SK-N-SH (cell line): Measurements from ENCODE around the gene SFI1. TPM values are rescaled to one million over a fixed set of nuclear protein-coding genes. Genes with fewer than 3 reads are reported as not detected.

ENCODE experiments used
- CTCF ChIA-PET: fragments of 300-600, 350-600 bp; formaldehyde crosslinking; extraction: SDS; loops from one replicate; lab custom pipeline; 2021; lab: Yijun Ruan, JAX
- POLR2A ChIA-PET: fragments of 350-600 bp; sonication (Branson Sonifier 250); formaldehyde crosslinking; extraction: SDS; loops from one replicate; lab custom pipeline; 2020; ENCODE audit warnings: antibody characterized with exemption, inconsistent platforms; lab: Yijun Ruan, JAX
- DNase-seq: peaks from one replicate; pipeline ENCODE4 v3.0.0; 2012
- H2AFZ ChIP-seq: fragments of 200-600 bp; sonication (generic); 2 replicates; pipeline ENCODE4 v1.8.1; 2016; ENCODE audit warnings: antibody characterized with exemption, mild to moderate bottlenecking, low read depth
- H3F3A ChIP-seq: fragments of 200-600 bp; sonication (generic); replicated peaks from 2 replicates; pipeline ENCODE3; 2016; ENCODE audit warnings: antibody characterized with exemption, mild to moderate bottlenecking; ENCODE audit not compliant: insufficient read depth
- H3K27ac ChIP-seq, 2 experiments: fragments of 200-500 bp in 1 of 2; fragments of 200-600 bp in 1 of 2; sonication (Bioruptor generic) in 1 of 2; sonication (generic), shearing (Covaris generic) in 1 of 2; 2 replicates each; pipeline versions ENCODE4 v1.5.1 to v1.6.1; 2014 to 2016; ENCODE audit warnings: low read depth in 2 of 2, inconsistent platforms in 1 of 2, low read length in 1 of 2, mild to moderate bottlenecking in 1 of 2, mixed read lengths in 1 of 2
- H3K27me3 ChIP-seq: fragments of 200-600 bp; sonication (generic), shearing (Covaris generic); 2 replicates; pipeline ENCODE4 v1.6.1; 2016; ENCODE audit warnings: mixed run types; ENCODE audit not compliant: insufficient read depth
- H3K36me3 ChIP-seq, 2 experiments: fragments of 200-500 bp in 1 of 2; fragments of 200-600 bp in 1 of 2; sonication (Bioruptor generic) in 1 of 2; sonication (generic) in 1 of 2; replicated peaks in 1 of 2; 2 replicates each; pipeline versions ENCODE3 to v1.5.1; 2014 to 2016; ENCODE audit warnings: low read length in 1 of 2, mild to moderate bottlenecking in 1 of 2; ENCODE audit not compliant: insufficient read depth in 2 of 2, control insufficient read depth in 1 of 2
- H3K4me1 ChIP-seq, 2 experiments: fragments of 200-500 bp in 1 of 2; fragments of 200-600 bp in 1 of 2; sonication (Bioruptor generic) in 1 of 2; sonication (generic), shearing (Covaris generic) in 1 of 2; 2 replicates each; pipeline versions ENCODE4 v1.5.1 to v1.6.1; 2014 to 2016; ENCODE audit warnings: low read depth in 1 of 2, low read length in 1 of 2, mixed run types in 1 of 2; ENCODE audit not compliant: insufficient read depth in 2 of 2, control insufficient read depth in 1 of 2
- H3K4me2 ChIP-seq: fragments of 200-600 bp; sonication (generic), shearing (Covaris generic); 2 replicates; pipeline ENCODE4 v1.6.1; 2017; ENCODE audit warnings: mixed run types
- H3K4me3 ChIP-seq, 2 experiments: fragments of 200-500 bp in 1 of 2; fragments of 200-600 bp in 1 of 2; sonication (Bioruptor generic) in 1 of 2; sonication (generic), shearing (Covaris generic) in 1 of 2; 2 replicates each; pipeline versions ENCODE4 v1.5.1 to v1.8.1; 2014 to 2016; ENCODE audit warnings: low read depth in 2 of 2, inconsistent platforms in 1 of 2, low read length in 1 of 2, mild to moderate bottlenecking in 1 of 2, mixed read lengths in 1 of 2, moderate library complexity in 1 of 2
- H3K79me2 ChIP-seq: fragments of 200-600 bp; sonication (generic); 2 replicates; pipeline ENCODE4 v1.8.1; 2017; ENCODE audit warnings: mild to moderate bottlenecking; ENCODE audit not compliant: insufficient read depth
- H3K9ac ChIP-seq: fragments of 200-600 bp; sonication (generic); 2 replicates; pipeline ENCODE4 v1.6.1; 2017; ENCODE audit warnings: mixed run types
- H3K9me2 ChIP-seq: fragments of 200-600 bp; sonication (generic); 2 replicates; pipeline ENCODE4 v1.6.1; 2017; ENCODE audit warnings: mixed run types
- H3K9me3 ChIP-seq: fragments of 200-600 bp; sonication (generic); 2 replicates; pipeline ENCODE4 v1.6.1; 2017; ENCODE audit warnings: mixed run types, mild to moderate bottlenecking, moderate library complexity
- H4K20me1 ChIP-seq: fragments of 200-600 bp; sonication (generic); 2 replicates; pipeline ENCODE4 v1.6.1; 2017; ENCODE audit warnings: mild to moderate bottlenecking, mixed run types; ENCODE audit not compliant: insufficient read depth
- ELF1 ChIP-seq: IDR thresholded peaks from 2 replicates; pipeline ENCODE4 v1.4.0; 2012
- EP300 ChIP-seq, 2 experiments: IDR thresholded peaks; 2 replicates each; pipeline versions ENCODE4 v1.4.0 to v1.6.1; 2012; ENCODE audit warnings: borderline replicate concordance in 1 of 2, low read depth in 1 of 2, low read length in 1 of 2
- FOSL2 ChIP-seq: IDR thresholded peaks from 2 replicates; pipeline ENCODE4 v1.4.0; 2012; ENCODE audit warnings: low read depth, mild to moderate bottlenecking, moderate library complexity, borderline replicate concordance
- IRF3 ChIP-seq: fragments of 150-350 bp; IDR thresholded peaks from 2 replicates; pipeline ENCODE4 v1.6.1; 2016; ENCODE audit warnings: mild to moderate bottlenecking, low read depth, low read length
- MEF2A ChIP-seq: IDR thresholded peaks from 2 replicates; pipeline ENCODE4 v1.4.0; 2012; ENCODE audit warnings: low read depth, borderline replicate concordance
- MXI1 ChIP-seq: IDR thresholded peaks from 2 replicates; pipeline ENCODE4 v1.6.1; 2012; ENCODE audit warnings: mild to moderate bottlenecking, low read depth, low read length, improper control_type of control experiment
- PBX3 ChIP-seq: IDR thresholded peaks from 2 replicates; pipeline ENCODE4; 2012
- RAD21 ChIP-seq: IDR thresholded peaks from 2 replicates; pipeline ENCODE4 v1.6.1; 2012; ENCODE audit warnings: mild to moderate bottlenecking, low read length
- RCOR1 ChIP-seq: fragments of 150-350 bp; IDR thresholded peaks from 2 replicates; pipeline ENCODE4 v1.6.1; 2017; ENCODE audit warnings: antibody characterized with exemption, low read length
- REST ChIP-seq: IDR thresholded peaks from 2 replicates; pipeline ENCODE4 v1.6.1; 2012; ENCODE audit warnings: mild to moderate bottlenecking, low read depth, low read length, moderate library complexity
- SMC3 ChIP-seq: IDR thresholded peaks from 2 replicates; pipeline ENCODE4 v1.6.1; 2012; ENCODE audit warnings: low read depth, low read length, improper control_type of control experiment
- TCF12 ChIP-seq: IDR thresholded peaks from 2 replicates; pipeline ENCODE4 v1.4.0; 2012
- TEAD4 ChIP-seq: IDR thresholded peaks from 2 replicates; pipeline ENCODE4 v1.4.0; 2012; ENCODE audit warnings: mild to moderate bottlenecking, borderline replicate concordance; ENCODE audit not compliant: insufficient read depth
- USF1 ChIP-seq: IDR thresholded peaks from 2 replicates; pipeline ENCODE4 v1.4.0; 2012; ENCODE audit warnings: low read depth, borderline replicate concordance
- WGBS: methylation state at CpG from one replicate; pipeline ENCODE4 v1.1.6; 2017; ENCODE audit warnings: low lambda C conversion rate; 5-methylcytosine and 5-hydroxymethylcytosine counted together
- polyA plus RNA-seq, 3 experiments: library from polyadenylated mRNA; depleted of rRNA; stranded (reverse); fragments of >200 nt; gene quantifications; 2 replicates each; pipeline ENCODE4 v1.2.3, GENCODE V29; 2012

SFI1 gene
- polyA plus RNA-seq, 1 of the 3 experiments (the other 2 are of a cell fraction) = 24.7 TPM

GRCh38 chr22:31614781-31615490 lies 118.6 kb downstream of the SFI1 start:
- Histone ChIP-seq H3K9me3 (no peaks in the 10 kb centered on the region), H3K36me3 (peaks cover 3 to 29% of the 10 kb centered on the region in 2 experiments), H3K4me1 (peaks cover 0 to 22% of the 10 kb centered on the region in 2 experiments; a peak in 1 of 4 replicates), H4K20me1 (no peaks in the 10 kb centered on the region), H3K9ac (no peak overlapping the region), H3K4me2 (no peak overlapping the region), H3K9me2 (no peaks in the 10 kb centered on the region), H3F3A (no peaks in the 10 kb centered on the region), H3K27me3 (no peaks in the 10 kb centered on the region), H3K4me3 (no peak overlapping the region), H2AFZ (no peak overlapping the region), H3K79me2 (no peaks in the 10 kb centered on the region), H3K27ac (no peak overlapping the region; a peak in 1 of 4 replicates)
- ChIA-PET POLR2A (no interaction called here), CTCF (interaction anchor here (1.6 to 2.9 kb wide), 3 partner anchors 13 to 54 kb away, joined by 6 to 9 read pairs (median 7); no protein-coding TSS in a partner anchor)
- TF ChIP-seq MXI1 (no peak), RAD21 (no peak), USF1 (no peak), TCF12 (no peak), REST (no peak), TEAD4 (no peak), RCOR1 (no peak), FOSL2 (no peak), PBX3 (no peak), EP300 (IDR thresholded peaks at IDR 0.05; ENCODE audit: borderline replicate concordance in 1 of 2, low read depth in 1 of 2, low read length in 1 of 2) (no peak), ELF1 (no peak), IRF3 (no peak), MEF2A (no peak), SMC3 (no peak)
- no peak for DNase-seq
- WGBS = 95% methylated on average over 4 of the region's 18 CpGs
